COR-L47 (cell line): Measurements from ENCODE around the gene C10orf95.
"Not testable (repeated sequence)": the region's sequence is repeated elsewhere in the genome, so short reads cannot be mapped to it uniquely, and the experiment has no call there.

ENCODE experiments used
- DNase-seq: peaks from one replicate; lab custom pipeline; 2025; lab: John Stamatoyannopoulos, UW

C10orf95 gene, protein sequence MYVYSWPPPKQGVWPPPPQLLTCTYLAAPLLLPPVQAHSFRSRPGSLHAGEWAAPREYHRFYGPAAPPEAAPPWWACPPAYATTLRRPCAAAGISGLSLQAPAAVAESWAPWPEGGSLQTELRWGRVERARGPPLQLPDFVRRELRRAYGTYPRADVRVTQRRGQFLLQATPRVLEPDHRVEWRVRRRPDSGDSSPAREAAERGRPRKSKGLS

DNA sequence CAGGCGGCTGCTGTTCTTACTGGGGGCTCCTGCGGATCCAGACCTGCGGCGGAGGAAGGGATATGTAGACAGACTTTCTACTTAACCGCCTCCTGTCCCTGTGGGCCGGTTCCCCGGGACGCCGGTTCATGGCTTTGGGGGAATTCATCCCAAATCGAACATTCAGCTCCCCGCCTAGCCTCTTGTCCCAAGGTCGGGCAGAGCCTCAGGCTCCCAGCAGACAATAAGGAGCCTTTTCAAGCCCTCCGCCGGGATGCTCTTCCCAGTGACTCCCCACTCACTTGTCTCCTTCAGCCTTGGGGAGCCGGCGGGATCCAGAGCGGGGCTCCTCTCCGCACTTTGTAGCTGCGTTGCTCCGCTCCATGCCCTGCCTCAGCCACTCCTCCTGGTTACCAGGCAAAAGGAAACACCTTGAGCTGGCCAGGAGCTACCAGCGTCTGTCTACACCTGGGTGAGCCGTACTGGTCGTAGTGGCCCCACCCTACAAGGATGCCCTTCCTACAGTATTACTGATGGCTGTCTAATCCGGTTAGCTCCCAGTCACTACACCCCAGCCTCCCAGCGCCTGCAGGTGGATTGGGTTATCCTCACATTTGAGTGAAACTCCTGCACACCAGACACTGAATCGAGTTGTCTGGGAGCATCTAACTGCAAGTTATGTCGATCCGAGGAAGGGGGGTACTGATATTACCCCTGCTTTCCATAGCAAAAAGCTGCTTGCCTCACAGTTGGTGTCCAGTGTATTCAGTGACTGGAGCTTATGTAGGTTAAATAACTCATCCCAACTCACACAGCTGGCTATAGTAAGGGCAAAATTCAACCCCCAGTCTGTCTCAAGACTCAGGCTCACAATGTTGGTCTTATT is at the start of gene C10orf95:
TSS of gene C10orf95 (minus strand) at position 439 of the 865 bp plus-strand sequence. CDS start 450 bp downstream, outside the sequence.
- DNase-seq: no peak

GRCh38 chr10:102500686-102501085 is 49.3 kb upstream of the C10orf95 start:
- not testable (repeated sequence) for DNase-seq

DNA sequence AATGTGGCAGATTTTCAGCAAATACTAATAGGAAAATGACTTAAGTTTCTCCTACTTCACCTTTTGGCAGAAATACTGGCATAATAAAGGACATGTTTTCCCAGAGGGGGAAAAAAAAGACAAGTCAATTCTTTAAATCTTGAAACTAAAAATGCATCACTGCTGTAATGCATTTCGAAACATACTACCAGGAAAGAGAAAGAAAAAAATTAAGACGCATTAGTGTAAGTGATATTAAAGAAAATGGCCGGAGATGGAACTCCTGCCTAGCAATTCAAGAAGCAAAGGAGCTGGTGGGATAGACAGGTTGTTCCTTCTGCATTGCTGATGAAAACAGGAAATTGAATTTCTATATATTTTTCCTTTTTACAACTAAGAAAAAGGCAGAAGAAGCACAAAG is 48.0 kb upstream of the C10orf95 start:
- DNase-seq: no peak

GRCh38 chr10:102497545-102497944 is 46.2 kb upstream of the C10orf95 start:
- no peak for DNase-seq

DNA sequence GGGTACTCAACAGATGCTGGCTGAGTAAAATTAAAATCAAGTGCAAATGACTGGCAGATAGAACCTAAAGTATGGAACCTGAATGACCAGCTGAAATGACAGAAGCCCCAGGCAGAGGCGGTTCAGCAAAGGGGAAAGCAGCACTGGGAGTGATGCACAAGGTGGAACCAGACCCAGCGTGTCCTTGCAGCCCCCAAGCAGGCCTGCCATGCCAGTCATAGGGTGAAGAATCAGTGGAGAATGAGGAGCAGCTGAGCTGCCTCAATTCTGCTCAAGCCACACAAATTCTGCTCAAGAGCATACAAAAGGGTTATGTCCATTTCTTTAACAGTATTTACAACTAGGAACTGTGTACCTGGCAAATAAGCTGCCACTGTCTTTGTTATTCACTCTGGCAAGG is 42.4 kb upstream of the C10orf95 start:
- DNase-seq: no peak

GRCh38 chr10:102492983-102493382 is 41.6 kb upstream of the C10orf95 start:
- no peak for DNase-seq

DNA sequence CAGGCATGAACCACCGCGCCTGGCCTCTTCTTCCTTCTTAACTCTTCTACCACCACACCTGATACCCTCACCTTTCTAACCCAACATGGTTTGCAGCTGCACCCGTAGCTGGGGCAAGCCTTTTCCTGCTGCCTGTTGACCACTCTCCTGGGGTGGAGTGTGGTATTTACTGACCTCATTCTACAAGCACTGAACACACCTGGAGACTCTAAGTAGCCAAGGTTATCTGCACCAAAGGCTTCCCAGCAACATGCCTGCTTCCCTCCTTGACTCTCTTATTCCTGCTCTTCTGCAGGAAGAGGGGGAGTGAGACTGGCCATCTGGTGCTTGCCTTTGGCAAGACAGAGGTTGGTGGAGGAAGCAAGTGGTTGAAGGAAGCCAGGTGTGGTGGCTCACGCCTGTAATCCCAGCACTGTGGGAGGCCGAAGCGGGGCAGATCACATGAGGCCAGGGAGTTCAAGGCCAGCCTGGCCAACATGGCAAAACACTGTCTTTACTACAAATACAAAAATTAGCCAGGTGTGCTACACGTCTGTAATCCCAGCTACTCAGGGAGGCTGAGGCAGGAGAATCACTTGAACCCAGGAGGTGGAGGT is 41.1 kb upstream of the C10orf95 start:
- DNase-seq: no peak

GRCh38 chr10:102491136-102491535 is 39.8 kb upstream of the C10orf95 start:
- no peak for DNase-seq

DNA sequence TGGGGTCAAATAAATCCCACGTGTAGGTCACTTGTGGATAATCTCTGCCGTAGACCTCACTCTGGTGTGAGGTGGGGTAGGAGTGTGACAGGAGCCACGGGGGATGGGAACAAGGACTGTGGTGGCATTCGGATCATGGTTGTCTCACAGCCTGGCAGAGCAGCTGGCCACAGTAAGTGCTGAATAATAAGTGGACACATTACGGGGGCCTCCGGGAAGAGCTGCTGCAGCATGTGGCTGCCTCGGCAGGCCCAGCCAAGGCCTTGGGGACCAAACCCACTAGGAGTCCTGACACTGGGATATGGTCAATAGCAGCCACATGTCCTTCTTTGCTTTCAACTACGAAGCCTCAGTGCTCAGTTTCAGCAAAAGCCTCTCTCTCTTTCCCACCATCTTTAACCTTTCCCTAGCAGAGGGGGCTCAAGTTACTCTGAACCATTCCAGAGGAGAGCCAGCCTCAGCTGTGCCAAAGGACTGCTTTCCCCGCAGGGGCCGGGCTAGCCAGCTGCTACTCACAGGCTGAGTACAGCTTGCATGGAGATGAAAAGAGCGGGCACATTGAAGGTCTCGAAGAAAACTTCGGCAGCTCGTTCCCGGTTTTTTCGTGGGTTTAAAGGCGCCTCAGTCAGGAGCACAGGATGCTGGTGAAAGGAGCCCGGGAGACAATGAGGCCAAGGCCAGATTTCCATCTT is 33.9 kb upstream of the C10orf95 start:
- no peak for DNase-seq

DNA sequence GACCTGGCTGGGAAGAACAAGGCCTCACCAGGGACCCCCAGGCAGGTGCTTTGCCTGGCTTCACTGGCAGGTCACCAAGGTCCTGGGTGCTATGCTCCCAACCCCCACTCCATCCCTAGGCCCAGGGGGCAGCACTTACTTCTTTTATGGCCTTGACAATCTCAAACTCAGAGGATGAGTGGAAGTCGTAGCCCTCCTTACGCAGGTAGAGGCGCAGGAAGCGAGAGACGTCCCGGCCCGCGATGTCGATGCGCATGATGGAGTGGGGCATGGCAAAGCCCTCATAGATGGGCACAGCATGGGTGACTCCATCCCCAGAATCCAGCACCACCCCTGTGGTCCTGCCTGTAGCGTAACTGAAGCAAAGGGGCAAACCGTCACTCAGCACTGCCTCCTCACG is 32.7 kb upstream of the C10orf95 start:
- DNase-seq: no peak

- DNase-seq: no peak
Measured at GRCh38 chr10:102480396-102480795, 29.1 kb upstream of the C10orf95 start.

GRCh38 chr10:102479651-102480050 is 28.3 kb upstream of the C10orf95 start:
- DNase-seq: no peak

DNA sequence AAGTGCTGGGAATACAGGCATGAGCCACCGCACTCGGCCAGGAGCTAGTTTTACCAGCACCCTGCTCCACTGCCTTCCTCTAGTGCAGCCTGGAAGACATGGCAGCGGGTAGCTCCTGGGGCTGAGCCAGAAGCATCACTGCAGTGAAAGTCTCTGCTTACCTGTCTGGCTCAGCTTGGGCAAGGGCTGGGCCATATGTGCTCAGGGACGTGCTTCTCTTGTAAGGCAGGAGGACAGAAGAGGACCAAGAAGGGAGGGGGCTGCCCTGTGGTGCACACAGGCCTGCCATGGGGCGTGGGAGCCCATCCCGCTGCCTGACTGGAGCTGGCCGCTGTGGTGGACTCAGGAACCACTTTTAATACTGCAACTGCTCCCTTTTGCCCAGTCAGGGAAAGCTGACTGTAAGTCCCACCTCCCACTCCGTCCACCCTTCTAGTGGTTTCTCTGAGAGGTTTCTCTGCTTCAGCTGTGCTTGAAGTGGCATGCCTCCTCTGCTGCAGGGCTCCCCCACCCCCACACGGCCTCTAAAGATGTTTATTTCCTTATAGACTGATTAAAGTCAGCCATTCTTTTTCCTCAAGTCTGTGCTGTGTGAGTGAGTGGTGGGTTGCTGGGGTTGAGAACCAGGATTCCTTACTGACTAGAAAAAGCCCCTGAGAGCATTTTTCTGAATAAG is 25.3 kb upstream of the C10orf95 start:
- DNase-seq: no peak

- DNase-seq: no peak
Measured at GRCh38 chr10:102475451-102476040, 24.2 kb upstream of the C10orf95 start.

GRCh38 chr10:102473445-102474331 is 22.3 kb upstream of the C10orf95 start:
- DNase-seq: no peak

DNA sequence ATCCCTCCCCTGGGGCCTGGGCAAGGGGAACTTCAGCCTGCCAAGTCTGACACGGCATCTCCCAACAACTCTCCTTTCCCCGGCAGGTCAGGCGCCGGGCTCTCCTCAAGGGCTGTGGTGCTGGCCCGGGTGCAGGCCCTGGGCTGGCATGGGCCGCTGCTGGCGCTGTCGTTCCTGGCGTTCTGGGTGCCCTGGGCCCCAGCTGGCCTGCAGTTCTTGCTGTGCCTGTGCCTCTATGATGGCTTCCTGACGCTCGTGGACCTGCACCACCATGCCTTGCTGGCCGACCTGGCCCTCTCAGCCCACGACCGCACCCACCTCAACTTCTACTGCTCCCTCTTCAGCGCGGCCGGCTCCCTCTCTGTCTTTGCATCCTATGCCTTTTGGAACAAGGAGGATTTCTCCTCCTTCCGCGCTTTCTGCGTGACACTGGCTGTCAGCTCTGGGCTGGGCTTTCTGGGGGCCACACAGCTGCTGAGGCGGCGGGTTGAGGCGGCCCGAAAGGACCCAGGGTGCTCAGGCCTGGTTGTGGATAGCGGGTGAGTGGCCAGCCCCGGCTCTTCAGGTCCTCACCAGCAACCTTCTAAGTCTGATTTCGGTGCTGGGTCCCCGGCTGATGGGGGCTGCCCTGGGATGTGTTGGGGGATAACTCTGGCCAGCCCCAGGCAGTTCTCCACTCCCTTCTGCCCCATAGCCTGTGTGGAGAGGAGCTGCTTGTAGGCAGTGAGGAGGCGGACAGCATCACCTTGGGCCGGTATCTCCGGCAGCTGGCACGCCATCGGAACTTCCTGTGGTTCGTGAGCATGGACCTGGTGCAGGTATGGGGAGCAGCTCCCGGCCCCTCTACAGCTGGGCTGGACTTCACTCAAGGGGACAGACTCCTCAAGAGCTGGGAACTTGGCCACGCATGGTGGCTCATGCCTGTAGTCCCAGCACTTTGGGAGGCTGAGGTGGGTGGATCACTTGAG is 19.5 kb upstream of the C10orf95 start:
- no peak for DNase-seq

DNA sequence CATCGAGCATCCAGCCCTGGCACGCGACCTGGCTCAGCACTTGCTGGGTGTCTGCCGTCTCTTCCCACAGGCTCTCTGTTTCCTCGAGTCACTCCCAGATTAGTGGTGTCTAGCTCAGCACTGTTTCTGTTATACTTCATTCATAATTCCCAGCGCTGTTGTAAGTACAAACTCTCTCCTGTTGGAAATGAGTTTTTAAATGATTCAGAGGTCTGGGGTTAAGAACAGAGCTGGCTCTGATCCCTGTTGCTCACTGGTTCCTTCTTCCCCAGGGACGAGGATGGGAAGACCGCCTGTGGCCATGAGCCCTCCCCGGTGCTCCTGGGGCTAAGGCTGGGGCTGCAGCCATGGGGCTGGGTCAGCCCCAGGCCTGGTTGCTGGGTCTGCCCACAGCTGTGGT is 17.3 kb upstream of the C10orf95 start:
- no peak for DNase-seq

DNA sequence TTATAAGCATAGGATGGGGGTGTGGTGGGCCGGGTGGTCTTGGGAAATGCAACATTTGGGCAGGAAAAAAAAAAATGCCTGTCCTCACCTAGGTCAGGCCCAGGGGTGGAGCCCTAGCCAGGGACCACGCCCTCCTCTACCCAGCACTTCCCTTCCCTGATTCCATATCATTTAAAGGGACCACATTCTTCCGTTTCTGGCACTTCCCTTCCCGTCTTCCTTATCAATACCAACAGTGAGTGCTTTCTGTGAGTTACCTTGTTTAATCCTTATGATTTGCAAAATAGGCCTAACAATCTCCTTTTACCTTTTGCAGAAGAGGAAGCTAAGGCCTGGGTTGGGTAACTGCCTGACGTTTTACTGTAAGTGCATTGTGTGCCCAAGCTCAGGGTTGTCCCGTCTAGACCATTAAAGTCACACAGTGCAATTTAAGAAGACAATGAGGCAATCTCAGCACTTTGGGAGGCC is 16.7 kb upstream of the C10orf95 start:
- no peak for DNase-seq

DNA sequence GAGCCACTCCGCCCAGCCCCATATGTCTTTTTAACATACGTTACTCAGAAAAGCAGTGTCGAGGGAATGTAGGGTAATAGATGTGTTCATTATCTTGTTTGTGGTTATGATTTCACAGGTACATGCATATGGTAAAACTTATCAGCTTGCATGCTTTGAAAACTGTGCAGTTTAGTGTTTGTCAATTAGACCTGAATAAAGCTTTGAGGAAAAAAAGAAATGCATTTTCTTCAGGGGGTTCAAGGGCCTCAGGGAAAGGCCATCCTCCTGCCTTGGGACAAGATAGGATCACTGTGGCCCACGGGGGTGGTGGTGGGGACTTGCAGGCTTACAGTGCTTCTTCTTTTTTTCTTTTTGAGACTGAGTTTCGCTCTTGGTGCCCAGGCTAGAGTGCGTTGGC is 16.0 kb upstream of the C10orf95 start:
- no peak for DNase-seq
